Panc1 (cell line): ENCODE data around the gene DLGAP1. TPM values are rescaled to one million over a fixed set of nuclear protein-coding genes. Genes with fewer than 3 reads are reported as not detected.

ENCODE experiments used
- ATAC-seq: fragments of 200-7000 bp; cut with Tn5 transposase; 2 replicates; pipeline ENCODE4 v1.9.1; 2020; ENCODE audit warnings: mild to moderate bottlenecking, moderate library complexity
- BruUV-seq: library from RNA; stranded (reverse); fragments of 400-500 nt; replicated peaks from 2 replicates; lab custom pipeline; 2021; lab: Mats Ljungman, UMichigan
- CTCF ChIA-PET: fragments of 300-600 bp; sonication (Branson Sonifier 250); formaldehyde crosslinking; loops from one replicate; lab custom pipeline; 2022; ENCODE audit warnings: antibody characterized with exemption; lab: Charles Lee
- POLR2A ChIA-PET: fragments of 300-600 bp; sonication (Branson Sonifier 250); formaldehyde crosslinking; loops from one replicate; lab custom pipeline; 2022; ENCODE audit warnings: antibody characterized with exemption; lab: Charles Lee
- DNase-seq: peaks from one replicate; pipeline ENCODE4 v3.0.0-alpha.2; 2010; ENCODE audit warnings: low read depth, low spot score
- H3K27ac ChIP-seq: 2 replicates; pipeline ENCODE4 v1.5.1; 2011; ENCODE audit warnings: mild to moderate bottlenecking, low read length, inconsistent platforms
- H3K27me3 ChIP-seq: fragments of 200-500 bp; sonication (Bioruptor generic); 2 replicates; pipeline ENCODE4 v1.6.0; 2014; ENCODE audit warnings: low read length, inconsistent platforms; ENCODE audit not compliant: control insufficient read depth, insufficient read depth
- H3K36me3 ChIP-seq: fragments of 200-500 bp; sonication (Bioruptor generic); 2 replicates; pipeline ENCODE4 v1.5.1; 2014; ENCODE audit warnings: inconsistent platforms, mild to moderate bottlenecking, low read length, moderate library complexity; ENCODE audit not compliant: control insufficient read depth, insufficient read depth
- H3K4me1 ChIP-seq: 2 replicates; pipeline ENCODE4 v1.5.1; 2011; ENCODE audit warnings: inconsistent platforms, mild to moderate bottlenecking, low read length, moderate library complexity; ENCODE audit not compliant: control insufficient read depth, insufficient read depth
- H3K4me3 ChIP-seq, 2 experiments: 2 replicates each; pipeline ENCODE4 v1.5.1; 2011 to 2012; ENCODE audit warnings: low read depth in 2 of 2, low read length in 2 of 2, mild to moderate bottlenecking in 2 of 2, inconsistent platforms in 1 of 2, moderate library complexity in 1 of 2
- H3K9me3 ChIP-seq: fragments of 200-500 bp; sonication (Bioruptor generic); 2 replicates; pipeline ENCODE4 v1.5.1; 2014; ENCODE audit warnings: low read depth, mild to moderate bottlenecking, inconsistent platforms, low read length, moderate library complexity; ENCODE audit not compliant: control insufficient read depth, insufficient read depth
- POLR2AphosphoS5 ChIP-seq: IDR thresholded peaks from 2 replicates; pipeline ENCODE4 v1.6.1; 2012; ENCODE audit warnings: mild to moderate bottlenecking, low read depth, low read length, moderate library complexity
- REST ChIP-seq, 2 experiments: IDR thresholded peaks; 2 replicates each; pipeline ENCODE4 v1.6.1; 2011 to 2012; ENCODE audit warnings: low read depth in 2 of 2, control low read depth in 1 of 2, low read length in 1 of 2, mild to moderate bottlenecking in 1 of 2, moderate library complexity in 1 of 2; ENCODE audit not compliant: insufficient read depth in 1 of 2
- SIN3A ChIP-seq: IDR thresholded peaks from 2 replicates; pipeline ENCODE4 v1.6.1; 2012; ENCODE audit warnings: low read depth, mild to moderate bottlenecking, low read length, moderate library complexity, borderline replicate concordance; ENCODE audit not compliant: insufficient read depth
- TCF7L2 ChIP-seq: IDR thresholded peaks from 2 replicates; pipeline ENCODE4 v1.6.1; 2011; ENCODE audit warnings: mild to moderate bottlenecking, low read depth, low read length, inconsistent platforms
- in situ Hi-C: cut with HindIII; loops from 2 replicates; pipeline ENCODE4 v1.10.0; 2016; ENCODE audit warnings: low sequenced_read_pairs, low pct_unique_long_range_greater_than_20kb
- intact Hi-C: fragments of 100-400 bp; cut with micrococcal nuclease; formaldehyde crosslinking; loops from one replicate; pipeline ENCODE4 v1.10.0; 2022; ENCODE audit not compliant: unreplicated experiment
- total RNA-seq: library from RNA; stranded (reverse); gene quantifications from one replicate; pipeline ENCODE4 v1.2.1, GENCODE V29; 2021; ENCODE audit not compliant: unreplicated experiment
- TF ChIP-seq, protein P1 (sequence below): fragments of 450-650 bp; IDR thresholded peaks from 2 replicates; pipeline ENCODE4 v1.5.1; 2017; ENCODE audit warnings: mild to moderate bottlenecking

Gene DLGAP1
- total RNA-seq, 1 experiment from 2014 or later = 1.8 TPM

DNA sequence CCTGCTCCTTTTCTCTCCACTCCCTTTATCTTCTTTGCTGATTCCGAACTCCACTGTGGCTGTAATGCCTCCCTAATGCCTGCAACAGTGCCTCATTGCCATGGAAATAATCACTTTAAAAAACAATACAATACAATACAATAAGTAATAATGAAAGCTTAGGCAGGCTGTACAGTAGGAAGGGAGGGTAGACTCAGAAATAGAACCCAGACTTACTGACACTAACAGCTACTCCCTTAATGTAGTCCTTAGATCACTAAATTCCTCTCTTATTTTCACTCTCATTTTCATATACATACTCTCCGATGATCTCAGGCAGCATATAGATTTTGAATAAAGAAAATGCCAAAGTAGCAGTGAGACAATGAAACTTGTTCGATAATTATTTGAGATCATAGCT lies 70.2 kb downstream of the DLGAP1 start:
- BruUV-seq = no TSS peak
- Histone ChIP-seq H3K27me3 (no peaks in the 10 kb centered on the region), H3K36me3 (no peaks in the 10 kb centered on the region), H3K4me3 (no peak overlapping the region), H3K27ac (no peak overlapping the region), H3K9me3 (no peaks in the 10 kb centered on the region), H3K4me1 (no peaks in the 10 kb centered on the region)
- intact Hi-C loops = no loop called here
- POLR2A ChIA-PET = interaction anchor here (0.6 kb wide), 1 partner anchor 101 kb away, joined by 3 read pairs; no protein-coding TSS in a partner anchor
- DNase-seq = no peak
- CTCF ChIA-PET = no interaction called here
- ATAC-seq = no peak
- in situ Hi-C loops = no loop called here
- no peak for TF ChIP-seq TCF7L2

DNA sequence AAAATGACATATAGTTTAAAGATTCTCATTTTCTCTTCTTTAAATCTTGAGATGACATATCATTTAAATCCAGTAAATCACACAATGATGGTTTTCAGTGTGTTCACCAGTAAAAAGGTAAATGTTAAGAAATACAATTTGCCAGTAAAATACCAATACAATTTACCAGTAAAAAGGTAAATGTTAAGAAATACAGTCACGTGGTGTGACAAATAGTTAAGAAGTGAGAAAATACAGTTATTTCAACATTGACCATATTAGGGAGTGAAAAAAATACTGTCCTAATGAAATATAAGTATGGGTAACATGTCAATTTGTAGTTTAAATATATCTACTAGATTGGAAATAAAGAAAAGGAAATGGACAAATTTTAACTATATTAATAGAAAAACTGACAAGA lies 80.5 kb downstream of the DLGAP1 start:
- intact Hi-C loops (loop anchor here (10.0 kb wide), 1 partner anchor 90 kb away; no protein-coding TSS in a partner anchor), in situ Hi-C loops (no loop called here)
- Histone ChIP-seq H3K4me1 (no peaks in the 10 kb centered on the region), H3K9me3 (no peaks in the 10 kb centered on the region), H3K4me3 (no peak overlapping the region), H3K27ac (no peak overlapping the region), H3K36me3 (no peaks in the 10 kb centered on the region), H3K27me3 (no peaks in the 10 kb centered on the region)
- ATAC-seq (no peak), DNase-seq (no peak)
- CTCF ChIA-PET = no interaction called here
- TF ChIP-seq TCF7L2 = no peak
- TF ChIP-seq POLR2AphosphoS5 = no peak
- TF ChIP-seq, protein P1, sequence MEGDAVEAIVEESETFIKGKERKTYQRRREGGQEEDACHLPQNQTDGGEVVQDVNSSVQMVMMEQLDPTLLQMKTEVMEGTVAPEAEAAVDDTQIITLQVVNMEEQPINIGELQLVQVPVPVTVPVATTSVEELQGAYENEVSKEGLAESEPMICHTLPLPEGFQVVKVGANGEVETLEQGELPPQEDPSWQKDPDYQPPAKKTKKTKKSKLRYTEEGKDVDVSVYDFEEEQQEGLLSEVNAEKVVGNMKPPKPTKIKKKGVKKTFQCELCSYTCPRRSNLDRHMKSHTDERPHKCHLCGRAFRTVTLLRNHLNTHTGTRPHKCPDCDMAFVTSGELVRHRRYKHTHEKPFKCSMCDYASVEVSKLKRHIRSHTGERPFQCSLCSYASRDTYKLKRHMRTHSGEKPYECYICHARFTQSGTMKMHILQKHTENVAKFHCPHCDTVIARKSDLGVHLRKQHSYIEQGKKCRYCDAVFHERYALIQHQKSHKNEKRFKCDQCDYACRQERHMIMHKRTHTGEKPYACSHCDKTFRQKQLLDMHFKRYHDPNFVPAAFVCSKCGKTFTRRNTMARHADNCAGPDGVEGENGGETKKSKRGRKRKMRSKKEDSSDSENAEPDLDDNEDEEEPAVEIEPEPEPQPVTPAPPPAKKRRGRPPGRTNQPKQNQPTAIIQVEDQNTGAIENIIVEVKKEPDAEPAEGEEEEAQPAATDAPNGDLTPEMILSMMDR = no peak
- no peak for TF ChIP-seq REST (IDR thresholded peaks at IDR 0.05; ENCODE audit: insufficient read depth in 1 of 2, low read depth in 2 of 2, low read length in 1 of 2)
- TF ChIP-seq SIN3A = no peak
- POLR2A ChIA-PET = no interaction called here
- no TSS peak for BruUV-seq

- ChIA-PET POLR2A (no interaction called here), CTCF (no interaction called here)
- ATAC-seq = no peak
- H3K4me3 ChIP-seq = no peak overlapping the region
- no peak for TF ChIP-seq SIN3A
- TF ChIP-seq REST (IDR thresholded peaks at IDR 0.05; ENCODE audit: insufficient read depth in 1 of 2, low read depth in 2 of 2, low read length in 1 of 2) = no peak
- no peak for TF ChIP-seq TCF7L2
- TF ChIP-seq, protein P1 = no peak
- no peak for TF ChIP-seq POLR2AphosphoS5
- in situ Hi-C loops (no loop called here), intact Hi-C loops (loop anchor here (10.0 kb wide), 2 partner anchors 55 to 95 kb away; no protein-coding TSS in a partner anchor)
- no peaks in the 10 kb centered on the region for H3K4me1 ChIP-seq
- no peak for DNase-seq
- H3K9me3 ChIP-seq = 0 out of 2 replicates have a peak, but pooled peaks cover 3% of the 10 kb centered on the region
- no TSS peak for BruUV-seq
- H3K27ac ChIP-seq = no peak overlapping the region
- H3K27me3 ChIP-seq = no peaks in the 10 kb centered on the region
- H3K36me3 ChIP-seq = no peaks in the 10 kb centered on the region
Measured at GRCh38 chr18:4369705-4370104, 85.4 kb downstream of the DLGAP1 start.
